Tibial artery (tissue), 4 donors: ENCODE results near the gene LIN9.

Experiments used
- DNase-seq, 2 donors: peaks; one replicate each; pipeline ENCODE4 v3.0.0-alpha.2; 2019
- H3K27ac ChIP-seq, 2 donors: fragments of 200-600 bp; sonication (generic) in 1 of 2; 1 replicate in 1 of 2; 2 replicates in 1 of 2; pipeline ENCODE4 v1.5.1; 2018 to 2019; ENCODE audit warnings: mild to moderate bottlenecking in 1 of 2
- H3K27me3 ChIP-seq, 2 donors: fragments of 200-600 bp; sonication (generic) in 1 of 2; one replicate each; pipeline versions ENCODE4 v1.5.1 to v1.6.0; 2016 to 2019
- H3K36me3 ChIP-seq, 3 donors: fragments of 200-600 bp; sonication (generic) in 2 of 3; one replicate each; pipeline ENCODE4 v1.5.1; 2016 to 2019; ENCODE audit warnings: mild to moderate bottlenecking in 2 of 3
- H3K4me1 ChIP-seq, 4 donors: fragments of 200-600 bp; sonication (generic) in 2 of 4; 1 replicate in 3 of 4; 2 replicates in 1 of 4; pipeline ENCODE4 v1.5.1; 2016 to 2019
- H3K4me3 ChIP-seq, 2 donors: fragments of 200-600 bp; sonication (generic) in 1 of 2; 1 replicate in 1 of 2; 2 replicates in 1 of 2; pipeline ENCODE4 v1.5.1; 2018 to 2019; ENCODE audit warnings: mild to moderate bottlenecking in 2 of 2
- H3K9me3 ChIP-seq, 3 donors: fragments of 200-600 bp; sonication (generic) in 1 of 3; one replicate each; pipeline ENCODE4 v1.5.1; 2016 to 2019
- intact Hi-C: fragments of 100-400 bp; cut with DNase I; formaldehyde crosslinking; loops from one replicate; pipeline ENCODE4 v1.15.0; 2023; ENCODE audit warnings: low total_unique reads
- TF ChIP-seq, protein P1 (sequence below), 2 experiments: fragments of 200-600 bp in 1 of 2; fragments of 450-650 bp in 1 of 2; IDR thresholded peaks; one replicate each; pipeline ENCODE4 v1.5.1; 2017 to 2019; ENCODE audit warnings: antibody characterized with exemption in 2 of 2, mild to moderate bottlenecking in 1 of 2, moderate library complexity in 1 of 2

The LIN9 gene

DNA sequence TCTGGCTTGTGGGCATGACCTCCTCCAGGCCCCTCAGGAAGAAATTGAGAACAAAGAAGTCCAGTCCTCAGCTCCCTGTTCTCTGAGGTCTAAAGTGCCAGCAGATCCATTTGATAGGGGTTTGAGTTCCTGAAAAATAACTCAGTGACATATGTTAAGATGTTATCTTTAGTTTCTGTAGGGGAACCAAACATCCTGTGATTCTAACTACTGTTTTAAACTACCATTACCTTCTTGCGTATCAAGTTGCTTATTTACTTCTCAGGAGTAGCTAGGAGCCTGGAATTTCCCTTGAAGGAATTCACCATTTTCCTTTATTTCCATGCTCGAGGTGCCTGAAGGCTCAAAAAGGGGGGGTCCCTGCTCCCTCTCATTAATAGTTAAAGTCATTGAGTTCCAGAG lies 18.8 kb upstream of the LIN9 start:
- Histone ChIP-seq H3K9me3 (no peaks in the 10 kb centered on the region), H3K4me1 (no peaks in the 10 kb centered on the region), H3K27ac (no peak overlapping the region), H3K4me3 (no peak overlapping the region), H3K36me3 (no peaks in the 10 kb centered on the region), H3K27me3 (no peaks in the 10 kb centered on the region)
- DNase-seq = no peak
- intact Hi-C loops = no loop called here
- TF ChIP-seq, protein P1, sequence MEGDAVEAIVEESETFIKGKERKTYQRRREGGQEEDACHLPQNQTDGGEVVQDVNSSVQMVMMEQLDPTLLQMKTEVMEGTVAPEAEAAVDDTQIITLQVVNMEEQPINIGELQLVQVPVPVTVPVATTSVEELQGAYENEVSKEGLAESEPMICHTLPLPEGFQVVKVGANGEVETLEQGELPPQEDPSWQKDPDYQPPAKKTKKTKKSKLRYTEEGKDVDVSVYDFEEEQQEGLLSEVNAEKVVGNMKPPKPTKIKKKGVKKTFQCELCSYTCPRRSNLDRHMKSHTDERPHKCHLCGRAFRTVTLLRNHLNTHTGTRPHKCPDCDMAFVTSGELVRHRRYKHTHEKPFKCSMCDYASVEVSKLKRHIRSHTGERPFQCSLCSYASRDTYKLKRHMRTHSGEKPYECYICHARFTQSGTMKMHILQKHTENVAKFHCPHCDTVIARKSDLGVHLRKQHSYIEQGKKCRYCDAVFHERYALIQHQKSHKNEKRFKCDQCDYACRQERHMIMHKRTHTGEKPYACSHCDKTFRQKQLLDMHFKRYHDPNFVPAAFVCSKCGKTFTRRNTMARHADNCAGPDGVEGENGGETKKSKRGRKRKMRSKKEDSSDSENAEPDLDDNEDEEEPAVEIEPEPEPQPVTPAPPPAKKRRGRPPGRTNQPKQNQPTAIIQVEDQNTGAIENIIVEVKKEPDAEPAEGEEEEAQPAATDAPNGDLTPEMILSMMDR (IDR thresholded peaks at IDR 0.05) = no peak

DNA sequence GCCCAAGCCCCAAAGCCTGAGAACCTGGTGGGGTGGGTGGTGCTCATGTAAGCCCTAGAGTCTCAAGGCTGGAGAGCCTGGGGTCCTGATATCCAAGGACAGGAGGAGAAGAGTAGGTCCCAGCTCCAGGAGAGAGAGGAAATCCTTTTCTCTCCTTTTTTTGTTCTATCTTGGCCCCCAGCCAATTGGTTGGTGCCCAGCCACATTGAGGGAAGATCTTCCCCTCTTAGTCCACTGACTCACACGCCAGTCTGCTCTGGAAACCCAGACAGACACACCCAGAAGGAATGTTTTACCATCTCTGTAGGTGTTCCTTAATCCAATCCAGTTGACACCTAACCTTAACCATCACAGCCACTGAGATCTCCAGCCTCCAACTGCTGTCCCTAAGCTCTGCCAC lies 16.2 kb upstream of the LIN9 start:
- no peak for DNase-seq
- H3K9me3 ChIP-seq = no peaks in the 10 kb centered on the region
- H3K4me3 ChIP-seq = no peak overlapping the region
- peaks cover 0 to 14% of the 10 kb centered on the region in 2 donors for H3K27me3 ChIP-seq
- no peaks in the 10 kb centered on the region for H3K4me1 ChIP-seq
- intact Hi-C loops = no loop called here
- H3K27ac ChIP-seq = no peak overlapping the region
- TF ChIP-seq, protein P1 (IDR thresholded peaks at IDR 0.05) = no peak
- no peaks in the 10 kb centered on the region for H3K36me3 ChIP-seq

DNA sequence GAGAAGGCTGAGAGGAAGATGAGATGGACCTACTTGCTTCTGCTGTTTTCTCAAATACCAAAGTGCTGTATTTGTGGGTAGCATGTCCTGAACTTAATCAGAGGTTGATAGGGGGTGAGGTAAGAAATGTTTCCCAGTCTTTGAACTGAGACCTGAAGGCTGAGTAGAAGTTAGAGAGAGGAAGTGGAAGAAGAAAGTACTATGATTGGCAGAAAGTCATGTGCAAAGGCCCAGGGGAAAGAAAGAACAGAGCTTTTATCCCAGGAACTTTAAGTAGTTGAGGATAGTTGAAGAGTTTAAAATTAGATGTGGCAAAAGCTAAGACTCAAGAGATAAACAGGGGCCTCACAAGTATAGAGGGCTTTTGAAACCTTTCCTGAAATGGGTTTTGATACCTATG lies 15.5 kb upstream of the LIN9 start:
- no peak for DNase-seq
- no peak overlapping the region for H3K4me3 ChIP-seq
- H3K27ac ChIP-seq = no peak overlapping the region
- peaks cover 0 to 14% of the 10 kb centered on the region in 2 donors for H3K27me3 ChIP-seq
- no peaks in the 10 kb centered on the region for H3K9me3 ChIP-seq
- intact Hi-C loops = no loop called here
- H3K36me3 ChIP-seq = no peaks in the 10 kb centered on the region
- TF ChIP-seq, protein P1 (IDR thresholded peaks at IDR 0.05) = no peak
- no peaks in the 10 kb centered on the region for H3K4me1 ChIP-seq

DNA sequence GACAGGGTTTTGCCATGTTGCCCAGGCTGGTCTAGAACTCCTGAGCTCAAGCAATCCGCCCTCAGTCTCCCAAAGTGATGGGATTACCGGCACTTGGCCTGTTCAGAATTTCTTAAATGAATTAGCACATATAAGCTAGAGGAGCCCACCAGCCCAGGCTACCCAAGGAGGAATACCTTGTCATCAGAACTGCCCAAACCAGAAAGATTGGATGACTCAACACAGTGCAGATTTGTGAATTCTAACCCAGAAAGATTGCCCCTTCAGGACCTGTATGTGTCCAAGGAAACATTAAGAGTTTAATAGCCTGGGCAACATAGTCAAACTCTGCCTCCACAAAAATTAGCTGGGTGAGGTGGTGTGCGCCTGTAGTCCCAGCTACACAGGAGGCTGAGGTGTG lies 14.0 kb upstream of the LIN9 start:
- intact Hi-C loops = no loop called here
- TF ChIP-seq, protein P1 (IDR thresholded peaks at IDR 0.05) = no peak
- H3K27ac ChIP-seq = no peak overlapping the region

DNA sequence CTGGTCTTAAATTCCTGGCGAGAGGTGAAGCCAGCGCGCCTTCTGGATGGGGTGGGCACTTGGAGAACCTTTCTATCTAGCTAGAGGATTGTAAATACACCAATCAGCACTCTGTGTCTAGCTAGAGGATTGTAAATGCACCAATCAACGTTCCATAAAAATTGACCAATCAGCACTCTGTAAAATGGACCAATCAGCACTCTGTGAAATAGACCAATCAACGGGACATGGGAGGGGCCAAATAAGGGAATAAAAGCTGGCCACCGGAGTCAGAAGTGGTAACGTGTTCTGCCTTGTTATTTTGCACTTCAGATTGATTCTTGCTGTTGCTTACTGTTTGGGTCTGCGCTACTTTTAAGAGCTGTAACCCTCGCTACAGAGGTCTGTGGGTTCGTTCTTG lies 12.0 kb upstream of the LIN9 start:
- no peaks in the 10 kb centered on the region for H3K4me1 ChIP-seq
- no peaks in the 10 kb centered on the region for H3K36me3 ChIP-seq
- H3K27ac ChIP-seq = no peak overlapping the region
- no peak for DNase-seq
- TF ChIP-seq, protein P1 (IDR thresholded peaks at IDR 0.05) = no peak
- H3K9me3 ChIP-seq = no peaks in the 10 kb centered on the region
- no peak overlapping the region for H3K4me3 ChIP-seq
- peaks cover 0 to 23% of the 10 kb centered on the region in 2 donors for H3K27me3 ChIP-seq
- intact Hi-C loops = no loop called here

More for the DNA sequence above, 14.0 kb upstream of the LIN9 start:
- no peaks in the 10 kb centered on the region for H3K9me3 ChIP-seq
- H3K27me3 ChIP-seq = peaks cover 0 to 21% of the 10 kb centered on the region in 2 donors
- no peak overlapping the region for H3K4me3 ChIP-seq
- DNase-seq = no peak
- H3K4me1 ChIP-seq = no peaks in the 10 kb centered on the region
- no peaks in the 10 kb centered on the region for H3K36me3 ChIP-seq

DNA sequence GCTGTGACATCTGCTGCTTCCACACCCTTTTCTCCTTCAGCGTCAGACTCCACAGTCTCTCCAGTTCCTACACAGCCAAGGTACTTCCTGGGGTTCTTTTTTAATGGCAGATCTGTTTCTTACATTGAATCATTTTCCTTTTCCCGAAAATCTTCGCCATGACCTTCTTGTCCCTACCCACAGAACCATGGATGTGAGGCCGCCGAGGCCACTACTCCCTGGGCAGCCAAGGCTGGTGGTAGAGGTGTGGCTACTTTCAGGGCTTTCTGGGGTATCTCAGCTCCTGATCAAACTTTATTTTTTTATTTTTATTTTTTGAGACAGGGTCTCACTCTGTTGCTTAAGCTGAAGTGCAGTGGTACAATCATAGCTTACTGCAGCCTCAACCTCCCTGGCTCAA lies 9.5 kb upstream of the LIN9 start:
- Histone ChIP-seq H3K27ac (no peak overlapping the region), H3K4me3 (no peak overlapping the region), H3K27me3 (peaks cover 0 to 23% of the 10 kb centered on the region in 2 donors), H3K36me3 (no peaks in the 10 kb centered on the region), H3K9me3 (no peaks in the 10 kb centered on the region), H3K4me1 (no peaks in the 10 kb centered on the region)
- DNase-seq = no peak
- TF ChIP-seq, protein P1 (IDR thresholded peaks at IDR 0.05) = no peak
- intact Hi-C loops = no loop called here
